ENCODE results near the gene RTP4. TPM values are rescaled to one million over a fixed set of nuclear protein-coding genes. Genes with fewer than 3 reads are reported as not detected.

The RTP4 gene
- total and polyA plus RNA-seq, 2 of the 8 experiments (the other 6 are each of a cell fraction or from before 2014, with no cell fraction given) = not detected

GRCh38 chr3:187327845-187328244 lies 40.3 kb upstream of the RTP4 start:
- peak overlapping the region; percentile 52; the same call in 1 of the 2 replicates for H2AFZ ChIP-seq (ENCODE audit: low read length)
- ChIA-PET POLR2A (ENCODE audit: partially characterized antibody) (interaction anchor here (0.7 kb wide), 1 partner anchor 14 kb away, joined by 3 read pairs; no protein-coding TSS in a partner anchor), CTCF (ENCODE audit: partially characterized antibody) (interaction anchor here (0.6 to 24.1 kb wide), 8 partner anchors 8 to 392 kb away, joined by 3 to 947 read pairs (median 3); partner anchors contain the start of gene SST)
- H2BK12ac ChIP-seq (ENCODE audit: low read depth, low read length) = no peak overlapping the region
- FAIRE-seq = no peak
- DNase-seq (ENCODE audit: low read depth in 1 of 2, low spot score in 2 of 2) = no peak
- H4K5ac ChIP-seq (ENCODE audit: insufficient read length, low read depth, low read length) = no peak overlapping the region
- no peaks in the 10 kb centered on the region for H3K23me2 ChIP-seq (ENCODE audit: low read depth, low read length)
- H3K4me3 ChIP-seq (ENCODE audit: extremely low read depth in 1 of 4, insufficient read depth in 2 of 4, low read depth in 3 of 4, low read length in 4 of 4) = no peak overlapping the region
- H2BK20ac ChIP-seq (ENCODE audit: low read length) = no peak overlapping the region
- H3K79me2 ChIP-seq (ENCODE audit: control insufficient read depth in 1 of 2, insufficient read depth in 2 of 2, low read length in 2 of 2) = no peaks in the 10 kb centered on the region
- TF ChIP-seq EP300 (IDR thresholded peaks at IDR 0.05; ENCODE audit: borderline replicate concordance in 1 of 2, low read depth in 2 of 2, low read length in 2 of 2) (no peak), POLR2A (IDR thresholded peaks at IDR 0.05; ENCODE audit: control extremely low read depth in 1 of 2, low read depth in 2 of 2, low read length in 2 of 2) (no peak)
- WGBS, 2 experiments (ENCODE audit: extremely low coverage in 1 of 2, insufficient coverage in 1 of 2, insufficient read length in 1 of 2, insufficient replicate concordance in 2 of 2, low coverage in 1 of 2, low lambda C conversion rate in 2 of 2, missing lambda C conversion rate in 1 of 2) = 81% methylated on average over 2 of the region's 2 CpGs; no CpG with 5 or more reads in 1 of the 2 experiments
- no peak overlapping the region for H3K27ac ChIP-seq (ENCODE audit: low read depth, low read length)
- no peaks in the 10 kb centered on the region; a peak in 1 of 7 replicates for H3K4me1 ChIP-seq (replicated peaks in 1 of 4; ENCODE audit: control insufficient read depth in 3 of 4, insufficient read depth in 4 of 4, low read length in 3 of 4)
- H2BK15ac ChIP-seq (ENCODE audit: low read length) = no peak overlapping the region
- H4K20me1 ChIP-seq (replicated peaks in 1 of 2; ENCODE audit: control insufficient read depth in 1 of 2, insufficient read depth in 2 of 2, low read length in 2 of 2) = no peaks in the 10 kb centered on the region
- no peaks in the 10 kb centered on the region for H3K27me3 ChIP-seq (replicated peaks in 1 of 4; ENCODE audit: control insufficient read depth in 3 of 4, extremely low read depth in 1 of 4, insufficient read depth in 3 of 4, low read length in 3 of 4)
- no peak overlapping the region for H3K14ac ChIP-seq (ENCODE audit: insufficient read length)
- no peak overlapping the region for H2BK120ac ChIP-seq (replicated peaks; ENCODE audit: low read depth, low read length)
- no peaks in the 10 kb centered on the region for H3K36me3 ChIP-seq (ENCODE audit: control insufficient read depth in 2 of 4, insufficient read depth in 4 of 4, low read length in 3 of 4)
- no peak overlapping the region for H3K56ac ChIP-seq (replicated peaks; ENCODE audit: insufficient read length, low read depth, low read length)
- H3K9ac ChIP-seq (replicated peaks in 1 of 4; ENCODE audit: extremely low read depth in 1 of 4, low read depth in 3 of 4, low read length in 3 of 4) = no peak overlapping the region
- no peak overlapping the region for H3K4ac ChIP-seq (replicated peaks; ENCODE audit: insufficient read length, low read depth, low read length)
- H2AK5ac ChIP-seq (ENCODE audit: low read depth, low read length) = no peak overlapping the region
- H4K8ac ChIP-seq (ENCODE audit: extremely low read depth, insufficient read depth, low read length) = no peak overlapping the region
- no peak overlapping the region for H3K4me2 ChIP-seq (ENCODE audit: insufficient read depth in 1 of 2, low read depth in 2 of 2, low read length in 2 of 2)
- H4K91ac ChIP-seq (replicated peaks; ENCODE audit: insufficient read length, low read length) = no peak overlapping the region
- H3K79me1 ChIP-seq (ENCODE audit: low read depth, low read length) = no peaks in the 10 kb centered on the region
- no peak overlapping the region for H3K18ac ChIP-seq (ENCODE audit: extremely low read depth, low read length)
- no peak overlapping the region for H3K23ac ChIP-seq (ENCODE audit: insufficient read length)
- H2BK5ac ChIP-seq (ENCODE audit: low read depth, low read length) = no peak overlapping the region
- H3K9me3 ChIP-seq (ENCODE audit: insufficient read depth in 2 of 2, low read depth in 1 of 2, low read length in 1 of 2) = 0 out of 4 replicates have a peak, but pooled peaks cover 0 to 2% of the 10 kb centered on the region in 2 experiments
